Fibroblast of mammary gland (primary cell): ENCODE data around the gene MPHOSPH8.

Experiments
- DNase-seq: peaks from one replicate; pipeline ENCODE4 v3.0.0-alpha.2; 2010; ENCODE audit warnings: low read depth
- H3K4me3 ChIP-seq: 2 replicates; pipeline ENCODE4 v1.5.1; 2011; ENCODE audit warnings: low read depth, mild to moderate bottlenecking, low read length, moderate library complexity; ENCODE audit not compliant: control insufficient read depth
- TF ChIP-seq, protein P1 (sequence below): conservative IDR thresholded peaks from 2 replicates; pipeline ENCODE4 v1.5.1; 2011; ENCODE audit warnings: low read depth, low read length, inconsistent platforms; ENCODE audit not compliant: control insufficient read depth, insufficient read depth

The MPHOSPH8 gene, protein sequence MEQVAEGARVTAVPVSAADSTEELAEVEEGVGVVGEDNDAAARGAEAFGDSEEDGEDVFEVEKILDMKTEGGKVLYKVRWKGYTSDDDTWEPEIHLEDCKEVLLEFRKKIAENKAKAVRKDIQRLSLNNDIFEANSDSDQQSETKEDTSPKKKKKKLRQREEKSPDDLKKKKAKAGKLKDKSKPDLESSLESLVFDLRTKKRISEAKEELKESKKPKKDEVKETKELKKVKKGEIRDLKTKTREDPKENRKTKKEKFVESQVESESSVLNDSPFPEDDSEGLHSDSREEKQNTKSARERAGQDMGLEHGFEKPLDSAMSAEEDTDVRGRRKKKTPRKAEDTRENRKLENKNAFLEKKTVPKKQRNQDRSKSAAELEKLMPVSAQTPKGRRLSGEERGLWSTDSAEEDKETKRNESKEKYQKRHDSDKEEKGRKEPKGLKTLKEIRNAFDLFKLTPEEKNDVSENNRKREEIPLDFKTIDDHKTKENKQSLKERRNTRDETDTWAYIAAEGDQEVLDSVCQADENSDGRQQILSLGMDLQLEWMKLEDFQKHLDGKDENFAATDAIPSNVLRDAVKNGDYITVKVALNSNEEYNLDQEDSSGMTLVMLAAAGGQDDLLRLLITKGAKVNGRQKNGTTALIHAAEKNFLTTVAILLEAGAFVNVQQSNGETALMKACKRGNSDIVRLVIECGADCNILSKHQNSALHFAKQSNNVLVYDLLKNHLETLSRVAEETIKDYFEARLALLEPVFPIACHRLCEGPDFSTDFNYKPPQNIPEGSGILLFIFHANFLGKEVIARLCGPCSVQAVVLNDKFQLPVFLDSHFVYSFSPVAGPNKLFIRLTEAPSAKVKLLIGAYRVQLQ

DNA sequence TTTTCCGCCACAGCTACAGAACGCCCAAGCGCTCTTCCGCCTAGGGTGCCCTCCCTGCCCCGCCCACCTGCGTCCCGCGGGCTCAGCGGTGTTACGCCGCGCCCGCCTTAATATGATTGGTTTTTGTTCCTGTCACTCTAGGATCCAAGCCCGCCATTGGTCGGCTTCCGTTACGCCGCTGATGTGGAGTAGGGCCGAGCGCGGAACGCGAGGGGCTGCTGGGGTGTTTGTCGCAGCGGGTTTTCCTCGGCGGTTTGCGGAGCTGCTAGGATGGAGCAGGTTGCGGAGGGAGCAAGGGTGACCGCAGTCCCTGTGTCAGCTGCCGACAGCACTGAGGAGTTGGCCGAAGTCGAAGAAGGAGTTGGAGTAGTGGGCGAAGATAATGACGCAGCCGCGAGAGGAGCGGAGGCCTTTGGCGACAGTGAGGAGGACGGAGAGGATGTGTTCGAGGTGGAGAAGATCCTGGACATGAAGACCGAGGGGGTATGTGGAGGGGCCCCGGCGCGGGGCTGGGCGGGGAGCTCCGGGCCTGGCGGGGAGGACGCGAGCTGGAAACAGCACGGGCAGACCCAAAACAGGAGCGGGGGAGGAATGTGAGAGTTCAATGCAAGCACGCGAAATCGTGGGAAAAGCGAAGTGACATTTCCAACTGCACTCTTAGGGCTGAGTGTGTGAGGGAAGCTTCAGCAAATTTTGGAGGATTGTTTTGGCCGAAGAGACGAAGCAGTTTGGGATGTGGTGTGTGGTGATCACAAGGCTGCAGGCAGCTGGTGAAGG, at the start of gene MPHOSPH8:
Gene MPHOSPH8, plus strand, starts transcription at position 181 of the 777 bp plus-strand sequence. Its CDS starts 90 bp downstream, at position 271.
- TF ChIP-seq, protein P1, sequence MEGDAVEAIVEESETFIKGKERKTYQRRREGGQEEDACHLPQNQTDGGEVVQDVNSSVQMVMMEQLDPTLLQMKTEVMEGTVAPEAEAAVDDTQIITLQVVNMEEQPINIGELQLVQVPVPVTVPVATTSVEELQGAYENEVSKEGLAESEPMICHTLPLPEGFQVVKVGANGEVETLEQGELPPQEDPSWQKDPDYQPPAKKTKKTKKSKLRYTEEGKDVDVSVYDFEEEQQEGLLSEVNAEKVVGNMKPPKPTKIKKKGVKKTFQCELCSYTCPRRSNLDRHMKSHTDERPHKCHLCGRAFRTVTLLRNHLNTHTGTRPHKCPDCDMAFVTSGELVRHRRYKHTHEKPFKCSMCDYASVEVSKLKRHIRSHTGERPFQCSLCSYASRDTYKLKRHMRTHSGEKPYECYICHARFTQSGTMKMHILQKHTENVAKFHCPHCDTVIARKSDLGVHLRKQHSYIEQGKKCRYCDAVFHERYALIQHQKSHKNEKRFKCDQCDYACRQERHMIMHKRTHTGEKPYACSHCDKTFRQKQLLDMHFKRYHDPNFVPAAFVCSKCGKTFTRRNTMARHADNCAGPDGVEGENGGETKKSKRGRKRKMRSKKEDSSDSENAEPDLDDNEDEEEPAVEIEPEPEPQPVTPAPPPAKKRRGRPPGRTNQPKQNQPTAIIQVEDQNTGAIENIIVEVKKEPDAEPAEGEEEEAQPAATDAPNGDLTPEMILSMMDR: no peak
- DNase-seq: peak; percentile 94
- peak within 1 kb of the TSS; percentile 77 for H3K4me3 ChIP-seq

DNA sequence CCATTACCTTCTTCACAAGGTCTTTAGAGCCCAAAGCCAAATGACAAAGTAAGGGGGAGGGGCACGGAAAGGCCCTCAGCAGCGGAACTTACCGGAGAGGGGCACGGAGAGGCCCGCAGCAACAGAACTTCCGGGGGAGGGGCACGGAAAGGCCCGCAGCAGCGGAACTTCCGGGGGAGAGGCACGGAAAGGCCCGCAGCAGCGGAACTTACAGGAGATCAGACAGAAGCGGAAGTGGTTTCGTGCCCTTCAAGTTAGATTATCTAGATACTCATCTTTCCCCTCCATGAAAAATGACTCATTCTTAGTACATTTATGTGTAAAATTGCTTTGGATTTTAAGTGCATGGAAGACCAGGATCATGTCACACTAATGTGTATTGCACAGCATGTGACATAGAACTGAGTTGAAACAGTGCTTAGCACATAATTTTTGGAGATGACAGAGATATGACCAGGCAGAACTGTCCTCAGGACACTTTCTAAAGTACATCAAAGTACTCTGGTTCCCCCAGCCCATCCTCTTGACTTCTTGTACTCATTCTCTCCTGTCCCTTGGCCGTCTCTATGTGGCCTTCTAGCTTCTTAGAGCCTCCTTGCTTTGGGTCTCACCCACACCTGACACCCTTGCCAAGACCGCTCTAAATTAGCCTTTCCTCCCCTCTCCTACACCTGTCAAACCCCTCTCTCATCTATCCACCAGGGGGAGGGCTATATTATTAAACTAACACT, 46.4 kb upstream of the MPHOSPH8 start:
- DNase-seq: peak; percentile 47
- H3K4me3 ChIP-seq: peak overlapping the region; percentile 15
- TF ChIP-seq, protein P1: no peak

DNA sequence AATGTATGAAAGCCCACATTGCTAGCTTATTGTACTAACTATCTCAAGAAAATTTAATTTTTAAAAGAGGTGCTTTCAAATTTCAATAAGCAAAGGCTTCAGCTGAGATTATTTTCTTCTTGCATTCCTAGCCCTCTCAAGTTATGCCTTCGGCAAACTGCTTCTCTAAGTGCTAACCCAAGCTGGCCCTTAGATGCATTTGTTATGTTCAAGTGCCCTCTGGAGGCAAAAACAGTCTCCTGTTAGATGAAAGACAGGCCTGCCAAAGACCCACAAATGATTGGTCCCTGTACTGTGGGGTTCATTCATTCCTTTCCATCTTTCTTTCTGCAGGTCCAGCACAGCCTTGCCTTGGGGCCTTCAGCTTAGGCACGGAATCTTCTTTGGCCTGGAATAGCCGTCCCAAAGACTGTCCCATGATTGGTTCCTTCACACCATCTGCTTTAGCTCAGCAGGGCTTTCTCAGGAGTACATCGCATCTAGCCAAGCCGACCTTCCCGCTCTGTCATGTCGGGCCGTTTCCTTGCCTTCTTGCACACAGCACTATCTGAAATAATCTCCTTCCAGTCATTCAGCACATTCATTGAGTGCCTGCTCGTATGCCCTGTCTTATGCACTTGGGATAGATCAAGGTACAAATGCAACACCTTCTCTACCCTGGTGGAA, 45.7 kb upstream of the MPHOSPH8 start:
- TF ChIP-seq, protein P1: peak; percentile 44
- DNase-seq: peak; percentile 57
- H3K4me3 ChIP-seq: no peak overlapping the region

DNA sequence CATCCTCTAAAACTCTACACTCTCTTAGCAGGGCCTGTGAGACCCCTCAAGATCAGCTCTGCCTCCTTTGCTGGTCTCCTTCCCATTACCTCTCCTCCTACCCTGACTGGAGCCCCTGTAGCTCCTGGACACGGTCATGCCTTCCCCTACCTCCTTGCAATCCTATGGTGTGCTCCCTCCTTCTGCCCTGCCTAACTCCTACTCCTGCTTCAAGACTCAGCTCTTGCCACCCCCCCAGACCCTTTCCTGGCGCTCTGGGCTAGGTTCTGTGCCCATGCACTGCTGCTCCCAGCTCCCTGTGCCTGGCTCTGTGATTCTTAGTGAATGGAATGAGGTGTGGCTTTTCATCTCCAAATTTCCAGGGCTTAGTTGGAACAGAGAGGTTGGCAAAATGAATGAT, 44.1 kb upstream of the MPHOSPH8 start:
- TF ChIP-seq, protein P1: no peak
- no peak for DNase-seq
- no peak overlapping the region for H3K4me3 ChIP-seq

DNA sequence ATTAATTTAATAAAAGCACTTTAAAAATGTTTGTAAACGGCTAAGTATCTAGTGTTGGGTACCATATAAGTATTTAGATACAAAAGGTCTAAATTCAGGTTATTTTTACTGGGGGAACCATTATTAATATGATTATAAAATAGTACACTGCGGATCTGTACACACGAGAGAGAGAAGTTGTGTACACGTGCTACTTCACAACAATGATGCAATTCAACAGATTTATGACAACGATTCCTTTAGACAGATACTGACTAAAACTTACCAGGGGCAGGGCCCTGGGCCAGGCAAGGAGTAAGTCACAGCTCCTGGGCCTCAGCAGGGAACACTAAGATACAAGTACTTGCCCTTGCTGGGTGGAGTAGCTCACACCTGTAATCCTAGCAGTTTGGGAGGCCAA, 43.0 kb upstream of the MPHOSPH8 start:
- TF ChIP-seq, protein P1: no peak
- H3K4me3 ChIP-seq: no peak overlapping the region
- DNase-seq: no peak
